Caco-2 (cell line): ENCODE data around the gene KAT5. TPM values are rescaled to one million over a fixed set of nuclear protein-coding genes. Genes with fewer than 3 reads are reported as not detected.
"Not testable (repeated sequence)": the region's sequence is repeated elsewhere in the genome, so short reads cannot be mapped to it uniquely, and the experiment has no call there.

Experiments used
- BruUV-seq: library from RNA; stranded (reverse); fragments of 400-500 nt; replicated peaks from 2 replicates; lab custom pipeline; 2021; lab: Mats Ljungman, UMichigan
- CTCF ChIA-PET: fragments of 300-600 bp; sonication (Branson Sonifier 250); formaldehyde crosslinking; loops from one replicate; lab custom pipeline; 2022; ENCODE audit warnings: antibody characterized with exemption; lab: Charles Lee
- POLR2A ChIA-PET: fragments of 300-600 bp; sonication (Branson Sonifier 250); formaldehyde crosslinking; loops from one replicate; lab custom pipeline; 2022; ENCODE audit warnings: antibody characterized with exemption; lab: Charles Lee
- DNase-seq, 2 experiments: peaks; one replicate each; pipeline versions ENCODE4 v3.0.0 to v3.0.0-alpha.2; 2020 to 2022
- H3K27me3 ChIP-seq: replicated peaks from 2 replicates; pipeline ENCODE4 v1.6.0; 2011; ENCODE audit warnings: low read length; ENCODE audit not compliant: control insufficient read depth, insufficient read depth
- H3K36me3 ChIP-seq: 2 replicates; pipeline ENCODE4 v1.5.1; 2011; ENCODE audit warnings: low read length; ENCODE audit not compliant: control insufficient read depth, insufficient read depth
- H3K4me1 ChIP-seq: fragments of 250-450 bp; sonication (Bioruptor Pico); 2 replicates; pipeline ENCODE4 v1.5.1; 2020; ENCODE audit warnings: mild to moderate bottlenecking
- H3K4me3 ChIP-seq: 2 replicates; pipeline ENCODE4 v1.5.1; 2011; ENCODE audit warnings: low read depth, mild to moderate bottlenecking, control low read depth, low read length
- H3K9me3 ChIP-seq: fragments of 250-450 bp; sonication (Bioruptor Pico); 2 replicates; pipeline ENCODE4 v1.5.1; 2020; ENCODE audit warnings: mild to moderate bottlenecking, moderate library complexity
- H3K27ac Mint-ChIP-seq: one replicate; pipeline ENCODE4 v1.8.0; 2022; ENCODE audit warnings: mixed read lengths; ENCODE audit not compliant: unreplicated experiment
- H3K27me3 Mint-ChIP-seq: one replicate; pipeline ENCODE4 v1.8.0; 2022; ENCODE audit warnings: mixed read lengths; ENCODE audit not compliant: insufficient read depth, unreplicated experiment
- H3K36me3 Mint-ChIP-seq: one replicate; pipeline ENCODE4 v1.8.0; 2022; ENCODE audit warnings: mild to moderate bottlenecking, mixed read lengths; ENCODE audit not compliant: insufficient read depth, unreplicated experiment
- H3K4me1 Mint-ChIP-seq: one replicate; pipeline ENCODE4 v1.8.0; 2022; ENCODE audit warnings: low read depth, mixed read lengths; ENCODE audit not compliant: unreplicated experiment
- H3K4me3 Mint-ChIP-seq: one replicate; pipeline ENCODE4 v1.8.0; 2022; ENCODE audit warnings: mild to moderate bottlenecking, moderate library complexity, mixed read lengths; ENCODE audit not compliant: unreplicated experiment
- H3K9me3 Mint-ChIP-seq: one replicate; pipeline ENCODE4 v1.8.0; 2022; ENCODE audit warnings: mixed read lengths; ENCODE audit not compliant: unreplicated experiment
- CTCF ChIP-seq, 2 experiments: fragments of 200-600 bp in 1 of 2; IDR thresholded peaks; 1 replicate in 1 of 2; 2 replicates in 1 of 2; pipeline versions ENCODE4 v1.5.1 to v1.8.0; 2011 to 2022; ENCODE audit warnings: antibody characterized with exemption in 1 of 2, control low read depth in 1 of 2, inconsistent platforms in 1 of 2, low read depth in 1 of 2, low read length in 1 of 2, mild to moderate bottlenecking in 1 of 2, moderate library complexity in 1 of 2; ENCODE audit not compliant: insufficient read depth in 1 of 2, severe bottlenecking in 1 of 2, unreplicated experiment in 1 of 2
- intact Hi-C: fragments of 100-400 bp; cut with micrococcal nuclease; formaldehyde crosslinking; loops from one replicate; pipeline ENCODE4 v1.10.0; 2022; ENCODE audit not compliant: unreplicated experiment
- total RNA-seq: library from RNA; stranded (reverse); gene quantifications from 2 replicates; pipeline ENCODE4 v1.2.3, GENCODE V29; 2022

Gene KAT5
- total RNA-seq, 1 experiment from 2014 or later, result 70.1 TPM

- ChIA-PET POLR2A (no interaction called here), CTCF (no interaction called here)
- BruUV-seq, result no TSS peak
- intact Hi-C loops, result no loop called here
- H3K36me3 Mint-ChIP-seq, result no peaks in the 10 kb centered on the region
- no peaks in the 10 kb centered on the region for H3K27me3 ChIP-seq
- H3K4me1 Mint-ChIP-seq, result no peaks in the 10 kb centered on the region
- no peaks in the 10 kb centered on the region for H3K9me3 Mint-ChIP-seq
- no peaks in the 10 kb centered on the region for H3K4me1 ChIP-seq
- no peak for TF ChIP-seq CTCF (IDR thresholded peaks at IDR 0.05; ENCODE audit: insufficient read depth in 1 of 2, low read depth in 1 of 2, low read length in 1 of 2, severe bottlenecking in 1 of 2, unreplicated experiment in 1 of 2)
- no peak for DNase-seq
- H3K27ac Mint-ChIP-seq, result no peak overlapping the region
- peaks cover 2% of the 10 kb centered on the region for H3K27me3 Mint-ChIP-seq
- no peaks in the 10 kb centered on the region for H3K36me3 ChIP-seq
- no peak overlapping the region for H3K4me3 ChIP-seq
- H3K4me3 Mint-ChIP-seq, result no peak overlapping the region
- H3K9me3 ChIP-seq, result no peaks in the 10 kb centered on the region
These were observed 31.8 kb upstream of the KAT5 start for GRCh38 chr11:65680192-65680743.

- H3K4me1 Mint-ChIP-seq, H3K36me3 ChIP-seq, H3K27me3 Mint-ChIP-seq, H3K27me3 ChIP-seq, BruUV-seq, intact Hi-C loops, H3K4me3 Mint-ChIP-seq, H3K27ac Mint-ChIP-seq, H3K9me3 Mint-ChIP-seq, DNase-seq, H3K4me3 ChIP-seq, CTCF ChIA-PET, H3K36me3 Mint-ChIP-seq, H3K9me3 ChIP-seq, H3K4me1 ChIP-seq, POLR2A ChIA-PET: not testable (repeated sequence)
These were observed 28.6 kb upstream of the KAT5 start for GRCh38 chr11:65683480-65683879.

- no peaks in the 10 kb centered on the region for H3K4me1 Mint-ChIP-seq
- intact Hi-C loops, result no loop called here
- no peaks in the 10 kb centered on the region for H3K9me3 Mint-ChIP-seq
- ChIA-PET CTCF (interaction anchor here (0.7 kb wide), 1 partner anchor 165 kb away, joined by 6 read pairs; no protein-coding TSS in a partner anchor), POLR2A (no interaction called here)
- no peaks in the 10 kb centered on the region for H3K9me3 ChIP-seq
- no peak overlapping the region for H3K4me3 Mint-ChIP-seq
- no peaks in the 10 kb centered on the region for H3K36me3 Mint-ChIP-seq
- no peaks in the 10 kb centered on the region for H3K36me3 ChIP-seq
- no peak for DNase-seq
- H3K27ac Mint-ChIP-seq, result no peak overlapping the region
- H3K27me3 ChIP-seq, result no peaks in the 10 kb centered on the region
- peaks cover 2% of the 10 kb centered on the region for H3K27me3 Mint-ChIP-seq
- no peak overlapping the region for H3K4me3 ChIP-seq
- TF ChIP-seq CTCF (IDR thresholded peaks at IDR 0.05; ENCODE audit: insufficient read depth in 1 of 2, low read depth in 1 of 2, low read length in 1 of 2, severe bottlenecking in 1 of 2, unreplicated experiment in 1 of 2), result no peak
- BruUV-seq, result no TSS peak
- H3K4me1 ChIP-seq, result no peaks in the 10 kb centered on the region
These were observed 26.1 kb upstream of the KAT5 start for GRCh38 chr11:65685981-65686380.

GRCh38 chr11:65691847-65692246, 20.2 kb upstream of the KAT5 start:
- H3K4me3 Mint-ChIP-seq, H3K27me3 ChIP-seq, H3K4me1 Mint-ChIP-seq, DNase-seq, H3K4me3 ChIP-seq, BruUV-seq, intact Hi-C loops, H3K27ac Mint-ChIP-seq, H3K9me3 ChIP-seq, POLR2A ChIA-PET, H3K36me3 Mint-ChIP-seq, H3K4me1 ChIP-seq, H3K36me3 ChIP-seq, H3K27me3 Mint-ChIP-seq, H3K9me3 Mint-ChIP-seq: not testable (repeated sequence)
- CTCF ChIA-PET, result interaction anchor here (0.6 kb wide), 1 partner anchor 12 kb away, joined by 3 read pairs; no protein-coding TSS in a partner anchor
